Osteoblast (primary cell): ENCODE data around the gene TCHHL1. TPM values are rescaled to one million over a fixed set of nuclear protein-coding genes. Genes with fewer than 3 reads are reported as not detected.

Experiments used
- DNase-seq: peaks from one replicate; pipeline ENCODE4 v3.0.0; 2011; ENCODE audit warnings: low spot score, mixed read lengths; ENCODE audit not compliant: insufficient read length; ENCODE audit errors: missing footprints
- H2AFZ ChIP-seq: 2 replicates; pipeline ENCODE4 v1.6.0; 2011; ENCODE audit warnings: mild to moderate bottlenecking, low read length
- H3K27ac ChIP-seq: 2 replicates; pipeline ENCODE4 v1.5.1; 2011; ENCODE audit warnings: mild to moderate bottlenecking, low read depth, low read length, moderate library complexity
- H3K27me3 ChIP-seq: 2 replicates; pipeline ENCODE4 v1.6.0; 2012; ENCODE audit warnings: mild to moderate bottlenecking, control low read depth, inconsistent platforms, low read length, moderate library complexity; ENCODE audit not compliant: insufficient read depth
- H3K36me3 ChIP-seq: 2 replicates; pipeline ENCODE4 v1.5.1; 2011; ENCODE audit warnings: mild to moderate bottlenecking, low read length, control low read depth, moderate library complexity; ENCODE audit not compliant: insufficient read depth
- H3K4me1 ChIP-seq: 2 replicates; pipeline ENCODE4 v1.5.1; 2011; ENCODE audit warnings: mild to moderate bottlenecking, low read length, control low read depth, moderate library complexity; ENCODE audit not compliant: insufficient read depth
- H3K4me2 ChIP-seq: 2 replicates; pipeline ENCODE4 v1.6.0; 2011; ENCODE audit warnings: mild to moderate bottlenecking, low read length; ENCODE audit not compliant: insufficient read depth
- H3K4me3 ChIP-seq: fragments of 200-600 bp; sonication (generic); 3 replicates; pipeline ENCODE4 v1.5.1; 2012; ENCODE audit warnings: mild to moderate bottlenecking, low read length, inconsistent platforms; ENCODE audit not compliant: insufficient read depth
- H3K79me2 ChIP-seq: 2 replicates; pipeline ENCODE4 v1.6.0; 2012; ENCODE audit warnings: mild to moderate bottlenecking, low read length, control low read depth, inconsistent platforms; ENCODE audit not compliant: insufficient read depth
- H3K9me3 ChIP-seq: 2 replicates; pipeline ENCODE4 v1.5.1; 2011; ENCODE audit warnings: low read depth, low read length, control low read depth
- H4K20me1 ChIP-seq: 2 replicates; pipeline ENCODE4 v1.6.0; 2012; ENCODE audit warnings: mild to moderate bottlenecking, low read length, control low read depth; ENCODE audit not compliant: insufficient read depth
- CTCF ChIP-seq: IDR thresholded peaks from 2 replicates; pipeline ENCODE4 v1.5.1; 2011; ENCODE audit warnings: mild to moderate bottlenecking, low read depth, low read length, moderate library complexity; ENCODE audit errors: extremely low read depth
- total RNA-seq: library from RNA; depleted of rRNA; stranded (reverse); fragments of >200 nt; gene quantifications from 2 replicates; pipeline ENCODE4 v1.2.3, GENCODE V29; 2012

Gene TCHHL1
- total RNA-seq, 1 donor = not detected

- H3K4me2 ChIP-seq = peak overlapping the region; percentile 83
- H3K4me1 ChIP-seq = peaks cover 13% of the 10 kb centered on the region
- H2AFZ ChIP-seq = peak overlapping the region; percentile 87
- no peak overlapping the region for H3K27ac ChIP-seq
- no peak for TF ChIP-seq CTCF
- H3K79me2 ChIP-seq = no peaks in the 10 kb centered on the region
- H3K27me3 ChIP-seq = peaks cover 90% of the 10 kb centered on the region
- peak overlapping the region; percentile 64 for H3K4me3 ChIP-seq
- H3K9me3 ChIP-seq = no peaks in the 10 kb centered on the region
- no peak for DNase-seq
- H4K20me1 ChIP-seq = no peaks in the 10 kb centered on the region
- H3K36me3 ChIP-seq = no peaks in the 10 kb centered on the region
Observed at GRCh38 chr1:152109998-152110294, 21.1 kb upstream of the TCHHL1 start.

GRCh38 chr1:152109231-152109997 lies 20.6 kb upstream of the TCHHL1 start:
- Histone ChIP-seq H3K9me3 (no peaks in the 10 kb centered on the region), H4K20me1 (no peaks in the 10 kb centered on the region), H3K27ac (no peak overlapping the region), H3K27me3 (peaks cover 88% of the 10 kb centered on the region), H3K4me2 (peak overlapping the region; percentile 83), H2AFZ (peak overlapping the region; percentile 87), H3K36me3 (no peaks in the 10 kb centered on the region), H3K79me2 (no peaks in the 10 kb centered on the region), H3K4me1 (peaks cover 13% of the 10 kb centered on the region), H3K4me3 (peak overlapping the region; percentile 64)
- no peak for TF ChIP-seq CTCF
- no peak for DNase-seq

GRCh38 chr1:152108882-152109222 lies 20.0 kb upstream of the TCHHL1 start:
- Histone ChIP-seq H2AFZ (no peak overlapping the region), H3K79me2 (no peaks in the 10 kb centered on the region), H3K4me2 (peak overlapping the region; percentile 83), H3K4me1 (peaks cover 13% of the 10 kb centered on the region), H3K4me3 (no peak overlapping the region), H3K27ac (no peak overlapping the region), H4K20me1 (no peaks in the 10 kb centered on the region), H3K27me3 (peaks cover 83% of the 10 kb centered on the region), H3K36me3 (no peaks in the 10 kb centered on the region), H3K9me3 (no peaks in the 10 kb centered on the region)
- TF ChIP-seq CTCF = no peak
- DNase-seq = no peak

GRCh38 chr1:152107984-152108881 lies 19.4 kb upstream of the TCHHL1 start:
- H3K27ac ChIP-seq = no peak overlapping the region
- DNase-seq = no peak
- peaks cover 77% of the 10 kb centered on the region for H3K27me3 ChIP-seq

More at GRCh38 chr1:152107984-152108881, 19.4 kb upstream of the TCHHL1 start:
- peak overlapping the region; percentile 35 for H3K4me3 ChIP-seq
- H3K36me3 ChIP-seq = no peaks in the 10 kb centered on the region
- H3K79me2 ChIP-seq = no peaks in the 10 kb centered on the region
- no peaks in the 10 kb centered on the region for H4K20me1 ChIP-seq
- peak overlapping the region; percentile 9 for H3K4me2 ChIP-seq
- no peaks in the 10 kb centered on the region for H3K9me3 ChIP-seq
- peak overlapping the region; percentile 35 for H2AFZ ChIP-seq
- TF ChIP-seq CTCF = no peak
- peaks cover 13% of the 10 kb centered on the region for H3K4me1 ChIP-seq
